Measurements from ENCODE around the gene GTF3A. TPM values are rescaled to one million over a fixed set of nuclear protein-coding genes. Genes with fewer than 3 reads are reported as not detected.

The GTF3A gene
- total and polyA plus RNA-seq, 2 experiments from 2014 or later: 109 to 190 TPM

DNA sequence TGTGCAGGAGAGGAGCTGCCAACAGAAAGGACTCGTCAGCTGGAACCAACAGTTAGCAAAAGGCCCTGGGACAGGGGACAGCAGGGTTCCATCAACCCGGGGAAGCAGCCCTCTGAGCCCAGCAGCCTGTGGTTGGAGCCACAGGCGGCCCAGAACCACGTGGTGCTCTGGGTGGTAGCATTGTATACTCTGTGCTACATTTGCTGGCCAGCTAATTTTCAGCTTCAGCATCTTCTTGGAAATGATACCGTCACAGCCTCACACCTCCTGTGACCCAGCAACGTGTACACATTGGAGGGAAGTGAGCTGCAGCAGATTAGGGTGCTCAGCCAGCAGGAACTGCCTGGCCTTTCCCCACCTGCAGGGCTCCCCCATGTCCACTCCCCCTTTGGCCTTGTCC is 39.1 kb downstream of the GTF3A start:
- Histone ChIP-seq H3K4me3 (no peak overlapping the region), H2AFZ (peak overlapping the region; percentile 84), H3K4me1 (ENCODE audit: insufficient read depth) (no peaks in the 10 kb centered on the region), H3K27ac (ENCODE audit: low read depth) (no peak overlapping the region), H3K4me2 (no peak overlapping the region), H3F3A (replicated peaks; ENCODE audit: low read depth) (no peaks in the 10 kb centered on the region), H4K20me1 (replicated peaks; ENCODE audit: insufficient read depth) (no peaks in the 10 kb centered on the region), H3K36me3 (ENCODE audit: insufficient read depth) (no peaks in the 10 kb centered on the region), H3K79me2 (replicated peaks; ENCODE audit: insufficient read depth) (no peaks in the 10 kb centered on the region), H3K9me2 (ENCODE audit: insufficient read depth) (peaks cover 7% of the 10 kb centered on the region; the same call in 1 of the 2 replicates), H3K27me3 (ENCODE audit: insufficient read depth) (no peaks in the 10 kb centered on the region)
- TF ChIP-seq NANOG (IDR thresholded peaks at IDR 0.05; ENCODE audit: borderline replicate concordance) (no peak), EZH2phosphoT487 (IDR thresholded peaks at IDR 0.05; ENCODE audit: unreplicated experiment) (no peak), ZNF331 (CRISPR knock-in tag; IDR thresholded peaks at IDR 0.05; ENCODE audit: low read depth) (no peak), CREB1 (CRISPR knock-in tag; IDR thresholded peaks at IDR 0.05; ENCODE audit: low read depth) (no peak), POLR2AphosphoS5 (IDR thresholded peaks at IDR 0.05; ENCODE audit: low read depth) (no peak), EZH2 (IDR thresholded peaks at IDR 0.05; ENCODE audit: low read depth, unreplicated experiment) (no peak), STAT1 (IDR thresholded peaks at IDR 0.05; ENCODE audit: unreplicated experiment) (no peak), REST (IDR thresholded peaks at IDR 0.05; ENCODE audit: unreplicated experiment) (no peak)
- TF ChIP-seq, protein P1, sequence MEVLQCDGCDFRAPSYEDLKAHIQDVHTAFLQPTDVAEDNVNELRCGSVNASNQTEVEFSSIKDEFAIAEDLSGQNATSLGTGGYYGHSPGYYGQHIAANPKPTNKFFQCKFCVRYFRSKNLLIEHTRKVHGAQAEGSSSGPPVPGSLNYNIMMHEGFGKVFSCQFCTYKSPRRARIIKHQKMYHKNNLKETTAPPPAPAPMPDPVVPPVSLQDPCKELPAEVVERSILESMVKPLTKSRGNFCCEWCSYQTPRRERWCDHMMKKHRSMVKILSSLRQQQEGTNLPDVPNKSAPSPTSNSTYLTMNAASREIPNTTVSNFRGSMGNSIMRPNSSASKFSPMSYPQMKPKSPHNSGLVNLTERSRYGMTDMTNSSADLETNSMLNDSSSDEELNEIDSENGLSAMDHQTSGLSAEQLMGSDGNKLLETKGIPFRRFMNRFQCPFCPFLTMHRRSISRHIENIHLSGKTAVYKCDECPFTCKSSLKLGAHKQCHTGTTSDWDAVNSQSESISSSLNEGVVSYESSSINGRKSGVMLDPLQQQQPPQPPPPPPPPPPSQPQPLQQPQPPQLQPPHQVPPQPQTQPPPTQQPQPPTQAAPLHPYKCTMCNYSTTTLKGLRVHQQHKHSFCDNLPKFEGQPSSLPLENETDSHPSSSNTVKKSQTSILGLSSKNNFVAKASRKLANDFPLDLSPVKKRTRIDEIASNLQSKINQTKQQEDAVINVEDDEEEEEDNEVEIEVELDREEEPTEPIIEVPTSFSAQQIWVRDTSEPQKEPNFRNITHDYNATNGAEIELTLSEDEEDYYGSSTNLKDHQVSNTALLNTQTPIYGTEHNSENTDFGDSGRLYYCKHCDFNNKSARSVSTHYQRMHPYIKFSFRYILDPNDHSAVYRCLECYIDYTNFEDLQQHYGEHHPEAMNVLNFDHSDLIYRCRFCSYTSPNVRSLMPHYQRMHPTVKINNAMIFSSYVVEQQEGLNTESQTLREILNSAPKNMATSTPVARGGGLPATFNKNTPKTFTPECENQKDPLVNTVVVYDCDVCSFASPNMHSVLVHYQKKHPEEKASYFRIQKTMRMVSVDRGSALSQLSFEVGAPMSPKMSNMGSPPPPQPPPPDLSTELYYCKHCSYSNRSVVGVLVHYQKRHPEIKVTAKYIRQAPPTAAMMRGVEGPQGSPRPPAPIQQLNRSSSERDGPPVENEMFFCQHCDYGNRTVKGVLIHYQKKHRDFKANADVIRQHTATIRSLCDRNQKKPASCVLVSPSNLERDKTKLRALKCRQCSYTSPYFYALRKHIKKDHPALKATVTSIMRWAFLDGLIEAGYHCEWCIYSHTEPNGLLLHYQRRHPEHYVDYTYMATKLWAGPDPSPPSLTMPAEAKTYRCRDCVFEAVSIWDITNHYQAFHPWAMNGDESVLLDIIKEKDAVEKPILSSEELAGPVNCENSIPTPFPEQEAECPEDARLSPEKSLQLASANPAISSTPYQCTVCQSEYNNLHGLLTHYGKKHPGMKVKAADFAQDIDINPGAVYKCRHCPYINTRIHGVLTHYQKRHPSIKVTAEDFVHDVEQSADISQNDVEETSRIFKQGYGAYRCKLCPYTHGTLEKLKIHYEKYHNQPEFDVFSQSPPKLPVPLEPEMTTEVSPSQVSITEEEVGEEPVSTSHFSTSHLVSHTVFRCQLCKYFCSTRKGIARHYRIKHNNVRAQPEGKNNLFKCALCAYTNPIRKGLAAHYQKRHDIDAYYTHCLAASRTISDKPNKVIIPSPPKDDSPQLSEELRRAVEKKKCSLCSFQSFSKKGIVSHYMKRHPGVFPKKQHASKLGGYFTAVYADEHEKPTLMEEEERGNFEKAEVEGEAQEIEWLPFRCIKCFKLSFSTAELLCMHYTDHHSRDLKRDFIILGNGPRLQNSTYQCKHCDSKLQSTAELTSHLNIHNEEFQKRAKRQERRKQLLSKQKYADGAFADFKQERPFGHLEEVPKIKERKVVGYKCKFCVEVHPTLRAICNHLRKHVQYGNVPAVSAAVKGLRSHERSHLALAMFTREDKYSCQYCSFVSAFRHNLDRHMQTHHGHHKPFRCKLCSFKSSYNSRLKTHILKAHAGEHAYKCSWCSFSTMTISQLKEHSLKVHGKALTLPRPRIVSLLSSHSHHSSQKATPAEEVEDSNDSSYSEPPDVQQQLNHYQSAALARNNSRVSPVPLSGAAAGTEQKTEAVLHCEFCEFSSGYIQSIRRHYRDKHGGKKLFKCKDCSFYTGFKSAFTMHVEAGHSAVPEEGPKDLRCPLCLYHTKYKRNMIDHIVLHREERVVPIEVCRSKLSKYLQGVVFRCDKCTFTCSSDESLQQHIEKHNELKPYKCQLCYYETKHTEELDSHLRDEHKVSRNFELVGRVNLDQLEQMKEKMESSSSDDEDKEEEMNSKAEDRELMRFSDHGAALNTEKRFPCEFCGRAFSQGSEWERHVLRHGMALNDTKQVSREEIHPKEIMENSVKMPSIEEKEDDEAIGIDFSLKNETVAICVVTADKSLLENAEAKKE (CRISPR knock-in tag; IDR thresholded peaks at IDR 0.05): no peak
- TF ChIP-seq, protein P2, sequence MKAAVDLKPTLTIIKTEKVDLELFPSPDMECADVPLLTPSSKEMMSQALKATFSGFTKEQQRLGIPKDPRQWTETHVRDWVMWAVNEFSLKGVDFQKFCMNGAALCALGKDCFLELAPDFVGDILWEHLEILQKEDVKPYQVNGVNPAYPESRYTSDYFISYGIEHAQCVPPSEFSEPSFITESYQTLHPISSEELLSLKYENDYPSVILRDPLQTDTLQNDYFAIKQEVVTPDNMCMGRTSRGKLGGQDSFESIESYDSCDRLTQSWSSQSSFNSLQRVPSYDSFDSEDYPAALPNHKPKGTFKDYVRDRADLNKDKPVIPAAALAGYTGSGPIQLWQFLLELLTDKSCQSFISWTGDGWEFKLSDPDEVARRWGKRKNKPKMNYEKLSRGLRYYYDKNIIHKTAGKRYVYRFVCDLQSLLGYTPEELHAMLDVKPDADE (IDR thresholded peaks at IDR 0.05): no peak
- no peaks in the 10 kb centered on the region; the same call in 2 of the 3 replicates for H3K36me3 Mint-ChIP-seq (ENCODE audit: low read depth)
- H3K27me3 Mint-ChIP-seq (ENCODE audit: insufficient read depth, low read depth, poor library complexity): peaks cover 7% of the 10 kb centered on the region
- no peak overlapping the region for H3K27ac Mint-ChIP-seq
- H3K4me1 Mint-ChIP-seq: no peaks in the 10 kb centered on the region; the same call in 1 of the 3 replicates
- no peak for DNase-seq (ENCODE audit: low spot score)
- peak; percentile 44; the same call in 2 of the 3 replicates for ATAC-seq
- H3K9me3 Mint-ChIP-seq: no peaks in the 10 kb centered on the region; the same call in 2 of the 3 replicates
- H3K4me3 Mint-ChIP-seq: no peak overlapping the region

Measured in GM23338 (cell line).